ENCODE measurements around the gene OR52E4. TPM values are rescaled to one million over a fixed set of nuclear protein-coding genes. Genes with fewer than 3 reads are reported as not detected.

Gene OR52E4
- total RNA-seq (2013; cell fraction: nucleolus; rRNA removed), result not detected in 2 replicates
- total RNA-seq (2014; rRNA removed) (not detected in 2 replicates), total RNA-seq (2014; rRNA removed; fragmentation: Illumina TruSeq; extraction: Trizol) (not detected in 2 replicates), total RNA-seq (2021) (not detected in 2 replicates), polyA plus RNA-seq (2011; rRNA removed) (not detected in 2 replicates), polyA plus RNA-seq (2014; fragmentation: Illumina TruSeq; extraction: Trizol) (not detected in 2 replicates), polyA plus RNA-seq (2014; fragmentation: Nextera tagmentation; extraction: Ambion mirVana) (not detected), polyA plus RNA-seq (2014; rRNA removed) (not detected in 2 replicates), polyA plus RNA-seq (2016; fragmentation: Nextera tagmentation; extraction: Ambion mirVana) (not detected), polyA minus RNA-seq (2011; rRNA and poly(A)+ RNA removed) (not detected in 2 replicates), Bru-seq, nascent RNA (not detected), BruChase-seq, experiment 1, labeled RNA remaining after a 6-hour chase (not detected), BruChase-seq, experiment 2, labeled RNA remaining after a 2-hour chase (not detected)
- polyA plus RNA-seq (2011; ENCODE audit: low read depth), result not detected
- not detected in 2 replicates for polyA plus RNA-seq (2011; cell fraction: cytosol; rRNA removed)
- not detected in 2 replicates for polyA plus RNA-seq (2011; cell fraction: nucleus; rRNA removed)
- not detected in 2 replicates for polyA plus RNA-seq (2012)
- not detected in 2 replicates for polyA minus RNA-seq (2011; cell fraction: cytosol; rRNA and poly(A)+ RNA removed)
- polyA minus RNA-seq (2011; cell fraction: nucleus; rRNA and poly(A)+ RNA removed), result not detected in 2 replicates
- long read RNA-seq, experiment 1, result 0 reads
- long read RNA-seq, experiment 2, result 0 reads

DNA sequence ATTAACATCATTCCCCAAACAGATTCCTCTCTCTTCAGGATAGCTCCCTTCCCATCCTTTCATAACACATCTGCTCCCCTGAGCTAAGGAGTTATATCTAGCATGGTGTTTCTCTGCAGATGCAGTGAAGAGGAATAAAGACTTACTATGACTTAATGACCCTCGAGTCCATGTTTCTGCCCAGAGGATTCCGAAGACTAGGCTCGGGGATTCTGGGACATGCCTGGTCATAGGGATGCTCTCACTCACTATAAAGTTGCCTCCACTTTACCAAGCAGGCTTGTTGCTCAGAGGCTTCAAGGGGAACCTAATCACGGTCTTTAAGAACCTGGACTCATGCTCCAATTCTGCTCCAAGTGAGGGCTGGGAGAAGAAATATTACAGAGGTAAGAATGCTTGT, at the start of gene OR52E4:
TSS of gene OR52E4 (plus strand) at position 301 of the 400 bp plus-strand sequence. CDS start 3,664 bp downstream, outside the sequence.
- Histone ChIP-seq H3K4me2 (ENCODE audit: control insufficient read depth, insufficient read depth) (no peak within 1 kb of the TSS), H3K4me3 (no peak within 1 kb of the TSS), H3K36me3 (ENCODE audit: control insufficient read depth in 2 of 2, insufficient read depth in 2 of 2, low read length in 1 of 2) (no peaks in the 10 kb centered on the region), H3K27me3 (replicated peaks in 1 of 2; ENCODE audit: control insufficient read depth in 2 of 2, insufficient read depth in 2 of 2, low read length in 1 of 2) (no peaks in the 10 kb centered on the region; a peak in 1 of 4 replicates), H3K4me1 (ENCODE audit: control insufficient read depth, insufficient read depth, low read length) (no peaks in the 10 kb centered on the region), H3K9ac (ENCODE audit: control insufficient read depth, insufficient read depth, low read length) (no peak within 1 kb of the TSS), H3K27ac (ENCODE audit: control insufficient read depth, insufficient read depth) (no peak within 1 kb of the TSS), H2AFZ (ENCODE audit: control insufficient read depth, low read depth, low read length) (no peak within 1 kb of the TSS), H4K20me1 (ENCODE audit: control insufficient read depth, insufficient read depth) (no peaks in the 10 kb centered on the region), H3K9me3 (replicated peaks; ENCODE audit: control insufficient read depth, insufficient read depth, low read length) (no peaks in the 10 kb centered on the region), H3K79me2 (ENCODE audit: control insufficient read depth, insufficient read depth, low read length) (no peaks in the 10 kb centered on the region)
- SMC1A ChIA-PET (ENCODE audit: uncharacterized antibody, unreplicated experiment), result no interaction called here
- ATAC-seq (no peak), DNase-seq (ENCODE audit: low read depth, low spot score) (no peak), FAIRE-seq (no peak)
- POLR2A ChIA-PET, result no interaction called here
- RAD21 ChIA-PET (ENCODE audit: unreplicated experiment), result no interaction called here
- CTCF ChIA-PET, result no interaction called here
- WGBS (ENCODE audit: insufficient coverage, insufficient replicate concordance, low lambda C conversion rate, missing lambda C conversion rate), result 6% methylated on average over 4 of the region's 4 CpGs
- intact Hi-C loops (cut with micrococcal nuclease; ENCODE audit: unreplicated experiment) (loop anchor here (10.0 kb wide), 1 partner anchor 434 kb away; no protein-coding TSS in a partner anchor), in situ Hi-C loops (cut with MboI) (no loop called here)
- no TSS peak for BruUV-seq (replicated peaks)
- TF ChIP-seq GABPA (IDR thresholded peaks at IDR 0.05; ENCODE audit: low read depth) (no peak), CREM (IDR thresholded peaks at IDR 0.05; ENCODE audit: low read depth) (no peak), EP300 (IDR thresholded peaks at IDR 0.05; ENCODE audit: borderline replicate concordance in 1 of 2, control insufficient read depth in 1 of 2, low read depth in 2 of 2, low read length in 2 of 2) (no peak), YBX1 (IDR thresholded peaks at IDR 0.05) (no peak), POLR2AphosphoS2 (IDR thresholded peaks at IDR 0.05; ENCODE audit: low read depth, low read length) (no peak), BCL11A (IDR thresholded peaks at IDR 0.05; ENCODE audit: low read depth, low read length) (no peak), PAX5 (IDR thresholded peaks at IDR 0.05; ENCODE audit: borderline replicate concordance, low read depth, low read length) (no peak), NFYA (IDR thresholded peaks at IDR 0.05; ENCODE audit: borderline replicate concordance, low read depth, low read length) (no peak), TARDBP (IDR thresholded peaks at IDR 0.05; ENCODE audit: borderline replicate concordance) (no peak), NBN (IDR thresholded peaks at IDR 0.05) (no peak), ZBED1 (IDR thresholded peaks at IDR 0.05; ENCODE audit: borderline replicate concordance) (no peak)
- TF ChIP-seq, protein P1, sequence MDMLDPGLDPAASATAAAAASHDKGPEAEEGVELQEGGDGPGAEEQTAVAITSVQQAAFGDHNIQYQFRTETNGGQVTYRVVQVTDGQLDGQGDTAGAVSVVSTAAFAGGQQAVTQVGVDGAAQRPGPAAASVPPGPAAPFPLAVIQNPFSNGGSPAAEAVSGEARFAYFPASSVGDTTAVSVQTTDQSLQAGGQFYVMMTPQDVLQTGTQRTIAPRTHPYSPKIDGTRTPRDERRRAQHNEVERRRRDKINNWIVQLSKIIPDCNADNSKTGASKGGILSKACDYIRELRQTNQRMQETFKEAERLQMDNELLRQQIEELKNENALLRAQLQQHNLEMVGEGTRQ (IDR thresholded peaks at IDR 0.05; ENCODE audit: borderline replicate concordance, low read depth, low read length), result no peak
- TF ChIP-seq, protein P2, sequence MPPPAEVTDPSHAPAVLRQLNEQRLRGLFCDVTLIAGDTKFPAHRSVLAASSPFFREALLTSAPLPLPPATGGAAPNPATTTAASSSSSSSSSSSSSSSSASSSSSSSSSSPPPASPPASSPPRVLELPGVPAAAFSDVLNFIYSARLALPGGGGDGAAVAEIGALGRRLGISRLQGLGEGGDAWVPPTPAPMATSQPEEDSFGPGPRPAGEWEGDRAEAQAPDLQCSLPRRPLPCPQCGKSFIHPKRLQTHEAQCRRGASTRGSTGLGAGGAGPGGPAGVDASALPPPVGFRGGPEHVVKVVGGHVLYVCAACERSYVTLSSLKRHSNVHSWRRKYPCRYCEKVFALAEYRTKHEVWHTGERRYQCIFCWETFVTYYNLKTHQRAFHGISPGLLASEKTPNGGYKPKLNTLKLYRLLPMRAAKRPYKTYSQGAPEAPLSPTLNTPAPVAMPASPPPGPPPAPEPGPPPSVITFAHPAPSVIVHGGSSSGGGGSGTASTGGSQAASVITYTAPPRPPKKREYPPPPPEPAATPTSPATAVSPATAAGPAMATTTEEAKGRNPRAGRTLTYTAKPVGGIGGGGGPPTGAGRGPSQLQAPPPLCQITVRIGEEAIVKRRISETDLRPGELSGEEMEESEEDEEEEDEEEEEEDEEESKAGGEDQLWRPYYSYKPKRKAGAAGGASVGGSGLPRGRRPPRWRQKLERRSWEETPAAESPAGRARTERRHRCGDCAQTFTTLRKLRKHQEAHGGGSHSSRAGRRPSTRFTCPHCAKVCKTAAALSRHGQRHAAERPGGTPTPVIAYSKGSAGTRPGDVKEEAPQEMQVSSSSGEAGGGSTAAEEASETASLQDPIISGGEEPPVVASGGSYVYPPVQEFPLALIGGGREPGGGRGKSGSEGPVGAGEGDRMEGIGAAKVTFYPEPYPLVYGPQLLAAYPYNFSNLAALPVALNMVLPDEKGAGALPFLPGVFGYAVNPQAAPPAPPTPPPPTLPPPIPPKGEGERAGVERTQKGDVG (CRISPR knock-in tag; IDR thresholded peaks at IDR 0.05), result no peak
- TF ChIP-seq, protein P3, sequence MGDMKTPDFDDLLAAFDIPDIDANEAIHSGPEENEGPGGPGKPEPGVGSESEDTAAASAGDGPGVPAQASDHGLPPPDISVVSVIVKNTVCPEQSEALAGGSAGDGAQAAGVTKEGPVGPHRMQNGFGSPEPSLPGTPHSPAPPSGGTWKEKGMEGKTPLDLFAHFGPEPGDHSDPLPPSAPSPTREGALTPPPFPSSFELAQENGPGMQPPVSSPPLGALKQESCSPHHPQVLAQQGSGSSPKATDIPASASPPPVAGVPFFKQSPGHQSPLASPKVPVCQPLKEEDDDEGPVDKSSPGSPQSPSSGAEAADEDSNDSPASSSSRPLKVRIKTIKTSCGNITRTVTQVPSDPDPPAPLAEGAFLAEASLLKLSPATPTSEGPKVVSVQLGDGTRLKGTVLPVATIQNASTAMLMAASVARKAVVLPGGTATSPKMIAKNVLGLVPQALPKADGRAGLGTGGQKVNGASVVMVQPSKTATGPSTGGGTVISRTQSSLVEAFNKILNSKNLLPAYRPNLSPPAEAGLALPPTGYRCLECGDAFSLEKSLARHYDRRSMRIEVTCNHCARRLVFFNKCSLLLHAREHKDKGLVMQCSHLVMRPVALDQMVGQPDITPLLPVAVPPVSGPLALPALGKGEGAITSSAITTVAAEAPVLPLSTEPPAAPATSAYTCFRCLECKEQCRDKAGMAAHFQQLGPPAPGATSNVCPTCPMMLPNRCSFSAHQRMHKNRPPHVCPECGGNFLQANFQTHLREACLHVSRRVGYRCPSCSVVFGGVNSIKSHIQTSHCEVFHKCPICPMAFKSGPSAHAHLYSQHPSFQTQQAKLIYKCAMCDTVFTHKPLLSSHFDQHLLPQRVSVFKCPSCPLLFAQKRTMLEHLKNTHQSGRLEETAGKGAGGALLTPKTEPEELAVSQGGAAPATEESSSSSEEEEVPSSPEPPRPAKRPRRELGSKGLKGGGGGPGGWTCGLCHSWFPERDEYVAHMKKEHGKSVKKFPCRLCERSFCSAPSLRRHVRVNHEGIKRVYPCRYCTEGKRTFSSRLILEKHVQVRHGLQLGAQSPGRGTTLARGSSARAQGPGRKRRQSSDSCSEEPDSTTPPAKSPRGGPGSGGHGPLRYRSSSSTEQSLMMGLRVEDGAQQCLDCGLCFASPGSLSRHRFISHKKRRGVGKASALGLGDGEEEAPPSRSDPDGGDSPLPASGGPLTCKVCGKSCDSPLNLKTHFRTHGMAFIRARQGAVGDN (IDR thresholded peaks at IDR 0.05), result no peak

Data from GM12878 (cell line).